ENCODE data around the gene DOCK8. TPM values are rescaled to one million over a fixed set of nuclear protein-coding genes. Genes with fewer than 3 reads are reported as not detected.
A peak's percentile ranks its signal among the peaks of the same experiment; 100 is the strongest.

The DOCK8 gene
- total RNA-seq, 2 experiments from 2014 or later: 370 to 374 TPM

GRCh38 chr9:336039-336438, 121.4 kb downstream of the DOCK8 start:
- no peaks in the 10 kb centered on the region for H3K27me3 Mint-ChIP-seq
- DNase-seq: no peak
- ChIA-PET CTCF (no interaction called here), POLR2A (no interaction called here)
- H3K9me3 Mint-ChIP-seq: no peaks in the 10 kb centered on the region
- H3K4me3 Mint-ChIP-seq: no peak overlapping the region
- peaks cover 22% of the 10 kb centered on the region for H3K4me1 Mint-ChIP-seq
- peaks cover 80% of the 10 kb centered on the region for H3K36me3 Mint-ChIP-seq (ENCODE audit: low read depth)
- peak overlapping the region; percentile 71 for H3K27ac Mint-ChIP-seq

GRCh38 chr9:338602-339001, 123.9 kb downstream of the DOCK8 start:
- Mint-ChIP-seq H3K36me3 (ENCODE audit: low read depth) (peaks cover 87% of the 10 kb centered on the region), H3K9me3 (no peaks in the 10 kb centered on the region), H3K27ac (no peak overlapping the region), H3K4me1 (peaks cover 22% of the 10 kb centered on the region), H3K4me3 (no peak overlapping the region), H3K27me3 (no peaks in the 10 kb centered on the region)
- no peak for DNase-seq
- POLR2A ChIA-PET: interaction anchor here (0.8 to 1.8 kb wide), 3 partner anchors 11 to 124 kb away, joined by 3 to 4 read pairs (median 3); partner anchors contain the start of gene DOCK8
- CTCF ChIA-PET: no interaction called here

- no peaks in the 10 kb centered on the region for H3K27me3 Mint-ChIP-seq
- no peaks in the 10 kb centered on the region for H3K9me3 Mint-ChIP-seq
- H3K27ac Mint-ChIP-seq: peak overlapping the region; percentile 6
- no peak for DNase-seq
- POLR2A ChIA-PET: no interaction called here
- no peaks in the 10 kb centered on the region for H3K4me1 Mint-ChIP-seq
- H3K4me3 Mint-ChIP-seq: no peak overlapping the region
- CTCF ChIA-PET: no interaction called here
- peaks cover 86% of the 10 kb centered on the region for H3K36me3 Mint-ChIP-seq (ENCODE audit: low read depth)
Observed at GRCh38 chr9:341634-342421, 127.2 kb downstream of the DOCK8 start.

GRCh38 chr9:343773-344172, 129.1 kb downstream of the DOCK8 start:
- Mint-ChIP-seq H3K27me3 (no peaks in the 10 kb centered on the region), H3K36me3 (ENCODE audit: low read depth) (peaks cover 87% of the 10 kb centered on the region), H3K4me1 (peaks cover 8% of the 10 kb centered on the region), H3K4me3 (no peak overlapping the region), H3K9me3 (no peaks in the 10 kb centered on the region), H3K27ac (no peak overlapping the region)
- ChIA-PET CTCF (no interaction called here), POLR2A (no interaction called here)
- no peak for DNase-seq

GRCh38 chr9:346111-346571, 131.5 kb downstream of the DOCK8 start:
- H3K9me3 Mint-ChIP-seq: no peaks in the 10 kb centered on the region
- H3K4me1 Mint-ChIP-seq: peaks cover 27% of the 10 kb centered on the region
- POLR2A ChIA-PET: interaction anchor here (0.7 kb wide), 2 partner anchors 14 to 16 kb away, joined by 3 to 4 read pairs; no protein-coding TSS in a partner anchor
- no peaks in the 10 kb centered on the region for H3K27me3 Mint-ChIP-seq
- peaks cover 95% of the 10 kb centered on the region for H3K36me3 Mint-ChIP-seq (ENCODE audit: low read depth)
- DNase-seq: no peak
- no peak overlapping the region for H3K27ac Mint-ChIP-seq
- no peak overlapping the region for H3K4me3 Mint-ChIP-seq
- CTCF ChIA-PET: no interaction called here

GRCh38 chr9:347667-348292, 133.1 kb downstream of the DOCK8 start:
- Mint-ChIP-seq H3K4me3 (no peak overlapping the region), H3K4me1 (peaks cover 31% of the 10 kb centered on the region), H3K27me3 (no peaks in the 10 kb centered on the region), H3K27ac (no peak overlapping the region), H3K36me3 (ENCODE audit: low read depth) (peaks cover 92% of the 10 kb centered on the region), H3K9me3 (no peaks in the 10 kb centered on the region)
- no peak for DNase-seq
- POLR2A ChIA-PET: no interaction called here
- CTCF ChIA-PET: interaction anchor here (0.8 to 1.0 kb wide), 2 partner anchors 15 to 24 kb away, joined by 3 read pairs; no protein-coding TSS in a partner anchor

GRCh38 chr9:350384-350783, 135.7 kb downstream of the DOCK8 start:
- peaks cover 35% of the 10 kb centered on the region for H3K4me1 Mint-ChIP-seq
- peaks cover 86% of the 10 kb centered on the region for H3K36me3 Mint-ChIP-seq (ENCODE audit: low read depth)
- CTCF ChIA-PET: no interaction called here
- no peak overlapping the region for H3K4me3 Mint-ChIP-seq
- no peaks in the 10 kb centered on the region for H3K27me3 Mint-ChIP-seq
- POLR2A ChIA-PET: no interaction called here
- DNase-seq: no peak
- H3K9me3 Mint-ChIP-seq: no peaks in the 10 kb centered on the region
- H3K27ac Mint-ChIP-seq: no peak overlapping the region

GRCh38 chr9:351916-352315, 137.3 kb downstream of the DOCK8 start:
- Mint-ChIP-seq H3K4me1 (peaks cover 38% of the 10 kb centered on the region), H3K27me3 (no peaks in the 10 kb centered on the region), H3K27ac (no peak overlapping the region), H3K4me3 (no peak overlapping the region), H3K36me3 (ENCODE audit: low read depth) (peaks cover 84% of the 10 kb centered on the region), H3K9me3 (no peaks in the 10 kb centered on the region)
- CTCF ChIA-PET: no interaction called here
- DNase-seq: no peak
- POLR2A ChIA-PET: no interaction called here

GRCh38 chr9:353077-353476, 138.4 kb downstream of the DOCK8 start:
- POLR2A ChIA-PET: no interaction called here
- peaks cover 34% of the 10 kb centered on the region for H3K4me1 Mint-ChIP-seq
- H3K27ac Mint-ChIP-seq: peak overlapping the region; percentile 5
- H3K36me3 Mint-ChIP-seq (ENCODE audit: low read depth): peaks cover 82% of the 10 kb centered on the region
- no peak for DNase-seq
- CTCF ChIA-PET: no interaction called here
- H3K4me3 Mint-ChIP-seq: no peak overlapping the region
- H3K27me3 Mint-ChIP-seq: no peaks in the 10 kb centered on the region
- H3K9me3 Mint-ChIP-seq: no peaks in the 10 kb centered on the region

GRCh38 chr9:354453-354852, 139.8 kb downstream of the DOCK8 start:
- H3K36me3 Mint-ChIP-seq (ENCODE audit: low read depth): peaks cover 81% of the 10 kb centered on the region
- H3K4me1 Mint-ChIP-seq: peaks cover 27% of the 10 kb centered on the region
- no peaks in the 10 kb centered on the region for H3K27me3 Mint-ChIP-seq
- H3K4me3 Mint-ChIP-seq: no peak overlapping the region
- H3K9me3 Mint-ChIP-seq: no peaks in the 10 kb centered on the region
- no peak for DNase-seq
- CTCF ChIA-PET: no interaction called here
- POLR2A ChIA-PET: no interaction called here
- no peak overlapping the region for H3K27ac Mint-ChIP-seq

- DNase-seq: no peak
- Mint-ChIP-seq H3K4me3 (no peak overlapping the region), H3K27me3 (no peaks in the 10 kb centered on the region), H3K36me3 (ENCODE audit: low read depth) (peaks cover 78% of the 10 kb centered on the region), H3K4me1 (peaks cover 6% of the 10 kb centered on the region), H3K27ac (no peak overlapping the region), H3K9me3 (no peaks in the 10 kb centered on the region)
- ChIA-PET CTCF (no interaction called here), POLR2A (no interaction called here)
Observed at GRCh38 chr9:357560-357959, 142.9 kb downstream of the DOCK8 start.

- Mint-ChIP-seq H3K9me3 (no peaks in the 10 kb centered on the region), H3K27me3 (no peaks in the 10 kb centered on the region), H3K36me3 (ENCODE audit: low read depth) (peaks cover 85% of the 10 kb centered on the region), H3K27ac (no peak overlapping the region), H3K4me1 (no peaks in the 10 kb centered on the region), H3K4me3 (no peak overlapping the region)
- ChIA-PET CTCF (interaction anchor here (1.6 kb wide), 1 partner anchor 15 kb away, joined by 3 read pairs; no protein-coding TSS in a partner anchor), POLR2A (interaction anchor here (1.6 kb wide), 1 partner anchor 16 kb away, joined by 4 read pairs; no protein-coding TSS in a partner anchor)
- no peak for DNase-seq
Observed at GRCh38 chr9:362561-363273, 148.1 kb downstream of the DOCK8 start.

- H3K9me3 Mint-ChIP-seq: no peaks in the 10 kb centered on the region
- CTCF ChIA-PET: interaction anchor here (1.6 kb wide), 1 partner anchor 15 kb away, joined by 3 read pairs; no protein-coding TSS in a partner anchor
- H3K36me3 Mint-ChIP-seq (ENCODE audit: low read depth): peaks cover 88% of the 10 kb centered on the region
- H3K4me3 Mint-ChIP-seq: no peak overlapping the region
- no peak for DNase-seq
- POLR2A ChIA-PET: no interaction called here
- H3K27ac Mint-ChIP-seq: no peak overlapping the region
- no peaks in the 10 kb centered on the region for H3K4me1 Mint-ChIP-seq
- no peaks in the 10 kb centered on the region for H3K27me3 Mint-ChIP-seq
Observed at GRCh38 chr9:363274-363612, 148.6 kb downstream of the DOCK8 start.

Data from activated CD4-positive, alpha-beta memory T cell treated with anti-CD3 and anti-CD28 coated beads, Interleukin-2, amount 10 ng/mL, durations not matched to agents 7 days and 5 days (primary cell).